CD4-positive, alpha-beta T cell (primary cell): ENCODE measurements around the gene BICDL2. TPM values are rescaled to one million over a fixed set of nuclear protein-coding genes. Genes with fewer than 3 reads are reported as not detected.

Experiments used
- ATAC-seq: fragments of 200-7000 bp; cut with Tn5 transposase; one replicate; pipeline ENCODE4 v1.10.0; 2022; ENCODE audit warnings: mild to moderate bottlenecking; ENCODE audit not compliant: poor library complexity
- CTCF ChIA-PET: fragments of 350-600 bp; sonication (Branson Sonifier 250); formaldehyde crosslinking; loops from one replicate; lab custom pipeline; 2021; ENCODE audit warnings: antibody characterized with exemption, inconsistent platforms; lab: Charles Lee
- POLR2A ChIA-PET: fragments of 350-600 bp; sonication (Branson Sonifier 250); formaldehyde crosslinking; loops from one replicate; lab custom pipeline; 2021; ENCODE audit warnings: antibody characterized with exemption, inconsistent platforms; lab: Charles Lee
- DNase-seq, 14 experiments: peaks; one replicate each; pipeline ENCODE4 v3.0.0-alpha.2; 2013 to 2020; ENCODE audit warnings: mixed read lengths in 2 of 14
- H3K27ac ChIP-seq, 2 donors: one replicate each; pipeline versions ENCODE4 v1.5.1 to v1.7.0; 2013; ENCODE audit warnings: low read length in 2 of 2, low read depth in 1 of 2, mild to moderate bottlenecking in 1 of 2
- H3K27me3 ChIP-seq, 2 experiments: 1 replicate in 1 of 2; 2 replicates in 1 of 2; pipeline versions ENCODE4 v1.6.1 to v1.7.0; 2013; ENCODE audit warnings: low read length in 2 of 2, control low read depth in 1 of 2, mild to moderate bottlenecking in 1 of 2, moderate library complexity in 1 of 2; ENCODE audit not compliant: insufficient read depth in 2 of 2, control insufficient read depth in 1 of 2
- H3K36me3 ChIP-seq: one replicate; pipeline ENCODE4 v1.6.1; 2013; ENCODE audit warnings: low read length, control low read depth; ENCODE audit not compliant: insufficient read depth
- H3K4me1 ChIP-seq: one replicate; pipeline ENCODE4 v1.6.1; 2013; ENCODE audit warnings: low read length, control low read depth; ENCODE audit not compliant: insufficient read depth
- H3K4me3 ChIP-seq: one replicate; pipeline ENCODE4 v1.5.1; 2013; ENCODE audit warnings: mild to moderate bottlenecking, low read length, moderate library complexity
- H3K9me3 ChIP-seq, 2 experiments: 1 replicate in 1 of 2; 2 replicates in 1 of 2; pipeline versions ENCODE4 v1.6.1 to v1.7.0; 2013; ENCODE audit warnings: low read length in 2 of 2, mild to moderate bottlenecking in 2 of 2, control low read depth in 1 of 2, moderate library complexity in 1 of 2; ENCODE audit not compliant: control insufficient read depth in 1 of 2, insufficient read depth in 1 of 2
- H3K27ac Mint-ChIP-seq: one replicate; pipeline ENCODE4 v1.8.0; 2020; ENCODE audit warnings: mixed read lengths
- H3K27me3 Mint-ChIP-seq: one replicate; pipeline ENCODE4 v1.8.0; 2021; ENCODE audit warnings: mixed read lengths
- H3K36me3 Mint-ChIP-seq: one replicate; pipeline ENCODE4 v1.8.0; 2021; ENCODE audit warnings: low read depth, mixed read lengths
- H3K4me1 Mint-ChIP-seq: one replicate; pipeline ENCODE4 v1.8.0; 2021; ENCODE audit warnings: low read depth, mixed read lengths
- H3K4me3 Mint-ChIP-seq: one replicate; pipeline ENCODE4 v1.8.0; 2020; ENCODE audit warnings: mild to moderate bottlenecking, mixed read lengths
- H3K9me3 Mint-ChIP-seq: one replicate; pipeline ENCODE4 v1.8.0; 2020; ENCODE audit warnings: mixed read lengths
- CTCF ChIP-seq: fragments of 200-600 bp; IDR thresholded peaks from one replicate; pipeline ENCODE4 v1.8.0; 2022; ENCODE audit warnings: antibody characterized with exemption, mild to moderate bottlenecking
- intact Hi-C, 2 experiments: fragments of 100-400 bp; cut with DNase I in 1 of 2; cut with micrococcal nuclease in 1 of 2; formaldehyde crosslinking; loops; one replicate each; pipeline versions ENCODE4 v1.15.1 to v1.9.0; 2023 to 2025; cut with DNase I, micrococcal nuclease
- total RNA-seq, 174 experiments: library from RNA in 2 of 174; stranded (reverse) in 2 of 174; gene quantifications; one replicate each; pipeline ENCODE4 v1.2.3 and lab custom pipeline; 2021 to 2026

Gene BICDL2
- total RNA-seq, 2 experiments from 2014 or later: not detected

GRCh38 chr16:3015865-3016521, 20.8 kb downstream of the BICDL2 start:
- no peak overlapping the region for H3K27ac Mint-ChIP-seq
- H3K4me3 Mint-ChIP-seq: peak overlapping the region; percentile 71
- intact Hi-C loops: no loop called here
- Histone ChIP-seq H3K27me3 (peaks cover 10 to 12% of the 10 kb centered on the region in 2 experiments), H3K4me1 (peaks cover 43% of the 10 kb centered on the region), H3K9me3 (peaks cover 0 to 5% of the 10 kb centered on the region in 2 experiments), H3K4me3 (no peak overlapping the region), H3K36me3 (no peaks in the 10 kb centered on the region), H3K27ac (no peak overlapping the region)
- POLR2A ChIA-PET: no interaction called here
- CTCF ChIA-PET: no interaction called here
- DNase-seq (no peak), ATAC-seq (no peak)
- H3K27me3 Mint-ChIP-seq: peaks cover 18% of the 10 kb centered on the region
- TF ChIP-seq CTCF: no peak
- H3K4me1 Mint-ChIP-seq: peaks cover 16% of the 10 kb centered on the region
- H3K9me3 Mint-ChIP-seq: no peaks in the 10 kb centered on the region
- H3K36me3 Mint-ChIP-seq: no peaks in the 10 kb centered on the region

- H3K36me3 ChIP-seq: no peaks in the 10 kb centered on the region
- Mint-ChIP-seq H3K4me1 (peaks cover 8% of the 10 kb centered on the region), H3K9me3 (no peaks in the 10 kb centered on the region), H3K27me3 (peaks cover 18% of the 10 kb centered on the region), H3K4me3 (no peak overlapping the region), H3K36me3 (no peaks in the 10 kb centered on the region), H3K27ac (no peak overlapping the region)
- H3K9me3 ChIP-seq: peaks cover 0 to 7% of the 10 kb centered on the region in 2 experiments
- POLR2A ChIA-PET: no interaction called here
- H3K4me1 ChIP-seq: peaks cover 34% of the 10 kb centered on the region
- no peak overlapping the region for H3K4me3 ChIP-seq
- no peak overlapping the region for H3K27ac ChIP-seq
- no peak for TF ChIP-seq CTCF
- CTCF ChIA-PET: interaction anchor here (1.0 kb wide), 1 partner anchor 17 kb away, joined by 4 read pairs; no protein-coding TSS in a partner anchor
- peaks cover 10 to 12% of the 10 kb centered on the region in 2 experiments for H3K27me3 ChIP-seq
- intact Hi-C loops: no loop called here
- no peak for ATAC-seq
- DNase-seq: no peak
These were observed 21.8 kb downstream of the BICDL2 start for GRCh38 chr16:3014971-3015370.

- intact Hi-C loops: no loop called here
- Histone ChIP-seq H3K27ac (no peak overlapping the region), H3K4me3 (no peak overlapping the region), H3K27me3 (peaks cover 10 to 12% of the 10 kb centered on the region in 2 experiments), H3K36me3 (no peaks in the 10 kb centered on the region), H3K4me1 (peaks cover 30% of the 10 kb centered on the region), H3K9me3 (peaks cover 0 to 10% of the 10 kb centered on the region in 2 experiments)
- TF ChIP-seq CTCF: no peak
- CTCF ChIA-PET: no interaction called here
- H3K4me1 Mint-ChIP-seq: peaks cover 4% of the 10 kb centered on the region
- H3K9me3 Mint-ChIP-seq: no peaks in the 10 kb centered on the region
- no peak for ATAC-seq
- H3K27ac Mint-ChIP-seq: no peak overlapping the region
- H3K36me3 Mint-ChIP-seq: no peaks in the 10 kb centered on the region
- H3K4me3 Mint-ChIP-seq: no peak overlapping the region
- H3K27me3 Mint-ChIP-seq: peaks cover 18% of the 10 kb centered on the region
- POLR2A ChIA-PET: no interaction called here
- no peak for DNase-seq
These were observed 22.6 kb downstream of the BICDL2 start for GRCh38 chr16:3013998-3014690.
